Peyer's patch (tissue), 4 donors: ENCODE results near the gene ARNT2. TPM values are rescaled to one million over a fixed set of nuclear protein-coding genes. Genes with fewer than 3 reads are reported as not detected.

Source experiments
- DNase-seq, 3 donors: peaks; one replicate each; pipeline ENCODE4 v3.0.0-alpha.2; 2017 to 2019
- H3K27ac ChIP-seq, 4 donors: fragments of 200-600 bp; sonication (generic); one replicate each; pipeline ENCODE4 v1.5.1; 2016 to 2019
- H3K27me3 ChIP-seq, 2 donors: fragments of 200-600 bp; sonication (generic); one replicate each; pipeline ENCODE4 v1.5.1; 2019
- H3K36me3 ChIP-seq, 3 donors: fragments of 200-600 bp; sonication (generic); one replicate each; pipeline ENCODE4 v1.5.1; 2016 to 2019
- H3K4me1 ChIP-seq, 4 donors: fragments of 200-600 bp; sonication (generic); one replicate each; pipeline ENCODE4 v1.5.1; 2016 to 2019
- H3K4me3 ChIP-seq, 4 donors: fragments of 200-600 bp; sonication (generic); 1 replicate in 3 of 4; 2 replicates in 1 of 4; pipeline ENCODE4 v1.5.1; 2016 to 2019; ENCODE audit warnings: mild to moderate bottlenecking in 1 of 4
- H3K9me3 ChIP-seq, 4 donors: fragments of 200-600 bp; sonication (generic); one replicate each; pipeline ENCODE4 v1.5.1; 2016 to 2019; ENCODE audit warnings: mild to moderate bottlenecking in 1 of 4
- CTCF ChIP-seq, 6 experiments: fragments of 450-650 bp in 4 of 6; fragments of 200-600 bp in 2 of 6; sonication (generic) in 1 of 6; IDR thresholded peaks; one replicate each; pipeline ENCODE4 v1.5.1; 2017 to 2019; ENCODE audit warnings: antibody characterized with exemption in 6 of 6, mild to moderate bottlenecking in 3 of 6, moderate library complexity in 1 of 6
- POLR2A ChIP-seq, 2 donors: fragments of 450-650 bp; IDR thresholded peaks; one replicate each; pipeline ENCODE4 v1.5.1; 2017; ENCODE audit warnings: antibody characterized with exemption in 2 of 2, mild to moderate bottlenecking in 2 of 2, moderate library complexity in 2 of 2
- total RNA-seq, 4 donors: library from RNA; depleted of rRNA; stranded (reverse); fragments of >200 nt; gene quantifications; one replicate each; pipeline ENCODE4 v1.1.0, GENCODE V29; 2016

ARNT2 gene
- total RNA-seq, 4 donors from 2014 or later: 2.5 to 10.3 (median 4.5) TPM

- no peaks in the 10 kb centered on the region for H3K4me1 ChIP-seq
- H3K27me3 ChIP-seq: no peaks in the 10 kb centered on the region
- no peaks in the 10 kb centered on the region for H3K9me3 ChIP-seq
- no peak overlapping the region for H3K27ac ChIP-seq
- TF ChIP-seq CTCF (IDR thresholded peaks at IDR 0.05): no peak
- no peak for TF ChIP-seq POLR2A (IDR thresholded peaks at IDR 0.05)
- H3K4me3 ChIP-seq: no peak overlapping the region
- no peaks in the 10 kb centered on the region for H3K36me3 ChIP-seq
- no peak for DNase-seq
Measured at GRCh38 chr15:80441041-80441440, 36.9 kb downstream of the ARNT2 start.

- Histone ChIP-seq H3K36me3 (no peaks in the 10 kb centered on the region), H3K4me1 (no peaks in the 10 kb centered on the region), H3K27me3 (no peaks in the 10 kb centered on the region), H3K4me3 (no peak overlapping the region), H3K27ac (no peak overlapping the region), H3K9me3 (no peaks in the 10 kb centered on the region)
- TF ChIP-seq CTCF (IDR thresholded peaks at IDR 0.05) (no peak), POLR2A (IDR thresholded peaks at IDR 0.05) (no peak)
- no peak for DNase-seq
Measured at GRCh38 chr15:80441714-80442113, 37.5 kb downstream of the ARNT2 start.

- TF ChIP-seq POLR2A (IDR thresholded peaks at IDR 0.05): no peak
- TF ChIP-seq CTCF (IDR thresholded peaks at IDR 0.05): no peak
- no peak for DNase-seq
- Histone ChIP-seq H3K4me1 (no peaks in the 10 kb centered on the region), H3K27me3 (no peaks in the 10 kb centered on the region), H3K9me3 (no peaks in the 10 kb centered on the region), H3K27ac (no peak overlapping the region), H3K36me3 (no peaks in the 10 kb centered on the region), H3K4me3 (no peak overlapping the region)
Measured at GRCh38 chr15:80442728-80443403, 38.7 kb downstream of the ARNT2 start.

- TF ChIP-seq POLR2A (IDR thresholded peaks at IDR 0.05) (no peak), CTCF (IDR thresholded peaks at IDR 0.05) (no peak)
- H3K4me1 ChIP-seq: no peaks in the 10 kb centered on the region
- no peaks in the 10 kb centered on the region for H3K36me3 ChIP-seq
- no peak for DNase-seq
- H3K27ac ChIP-seq: no peak overlapping the region
- no peak overlapping the region for H3K4me3 ChIP-seq
- no peaks in the 10 kb centered on the region for H3K27me3 ChIP-seq
- H3K9me3 ChIP-seq: no peaks in the 10 kb centered on the region
Measured at GRCh38 chr15:80444680-80445251, 40.6 kb downstream of the ARNT2 start.

DNA sequence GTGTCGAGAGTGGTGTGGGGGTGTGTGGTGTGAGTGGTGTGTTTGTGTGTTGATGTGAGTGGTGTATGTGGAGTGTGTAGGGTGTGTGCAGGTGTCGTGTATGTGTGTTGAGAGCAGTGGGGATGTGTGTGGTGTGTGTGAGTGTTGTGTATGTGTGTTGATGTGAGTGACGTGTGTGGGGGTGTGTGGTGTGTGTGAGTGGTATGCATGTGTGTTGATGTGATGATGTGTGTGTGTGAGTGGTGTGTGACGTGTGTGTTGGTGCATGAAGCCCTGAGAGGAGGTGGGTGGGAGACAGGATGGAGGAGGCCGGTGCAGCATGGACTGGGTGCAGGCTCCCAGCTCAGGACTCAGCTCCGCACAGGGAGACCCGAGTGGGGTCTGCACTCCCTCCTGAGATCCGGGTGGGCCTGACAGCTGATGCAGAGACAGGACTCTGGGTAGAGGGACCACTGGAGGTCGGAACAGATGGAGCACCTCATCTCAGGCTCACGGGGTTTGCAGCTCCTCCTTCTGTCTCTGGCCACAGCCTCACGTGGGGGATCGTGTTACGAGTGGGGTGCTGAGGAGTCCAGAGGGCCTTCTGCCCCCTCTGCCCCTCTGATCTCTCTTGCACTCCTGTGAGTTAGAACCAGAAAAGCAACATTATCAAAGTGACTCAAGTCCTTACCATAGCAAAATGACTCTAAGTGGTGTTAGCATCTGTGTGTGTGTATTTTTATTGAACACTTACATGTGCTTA lies 41.3 kb downstream of the ARNT2 start:
- H3K36me3 ChIP-seq: no peaks in the 10 kb centered on the region
- no peak for DNase-seq
- no peaks in the 10 kb centered on the region for H3K27me3 ChIP-seq
- TF ChIP-seq CTCF (IDR thresholded peaks at IDR 0.05) (no peak), POLR2A (IDR thresholded peaks at IDR 0.05) (no peak)
- H3K9me3 ChIP-seq: no peaks in the 10 kb centered on the region
- H3K4me3 ChIP-seq: no peak overlapping the region
- no peak overlapping the region for H3K27ac ChIP-seq
- peaks cover 0 to 6% (median 0%) of the 10 kb centered on the region in 4 donors for H3K4me1 ChIP-seq
